Measurements from ENCODE around the gene PRDM16. TPM values are rescaled to one million over a fixed set of nuclear protein-coding genes. Genes with fewer than 3 reads are reported as not detected.
A peak's percentile ranks its signal among the peaks of the same experiment; 100 is the strongest.

The PRDM16 gene
- polyA plus RNA-seq, 10 donors = 0.47 to 1.5 (median 0.92) TPM

GRCh38 chr1:3389093-3389833 is 320.3 kb downstream of the PRDM16 start:
- DNase-seq = no peak

GRCh38 chr1:3390291-3390690 is 321.3 kb downstream of the PRDM16 start:
- DNase-seq = no peak

- DNase-seq = no peak
Measured at GRCh38 chr1:3391711-3392110, 322.7 kb downstream of the PRDM16 start.

- peak in 1 of 3 donors; percentile 35 for DNase-seq
Measured at GRCh38 chr1:3393024-3393986, 324.3 kb downstream of the PRDM16 start.

- no peak for DNase-seq
Measured at GRCh38 chr1:3393987-3394920, 325.3 kb downstream of the PRDM16 start.

- DNase-seq = no peak
Measured at GRCh38 chr1:3396411-3396810, 327.4 kb downstream of the PRDM16 start.

- DNase-seq = no peak
Measured at GRCh38 chr1:3397311-3397710, 328.3 kb downstream of the PRDM16 start.

- DNase-seq = no peak
Measured at GRCh38 chr1:3398396-3399140, 329.6 kb downstream of the PRDM16 start.

GRCh38 chr1:3399732-3400131 is 330.7 kb downstream of the PRDM16 start:
- DNase-seq = no peak

- DNase-seq = no peak
Measured at GRCh38 chr1:3401585-3402257, 332.7 kb downstream of the PRDM16 start.

GRCh38 chr1:3402258-3403010 is 333.4 kb downstream of the PRDM16 start:
- peak in 1 of 3 donors; percentile 7 for DNase-seq

GRCh38 chr1:3403011-3403345 is 334.0 kb downstream of the PRDM16 start:
- no peak for DNase-seq

- no peak for DNase-seq
Measured at GRCh38 chr1:3403388-3404231, 334.6 kb downstream of the PRDM16 start.

- DNase-seq = no peak
Measured at GRCh38 chr1:3404301-3404700, 335.3 kb downstream of the PRDM16 start.

GRCh38 chr1:3404801-3405200 is 335.8 kb downstream of the PRDM16 start:
- DNase-seq = no peak

- DNase-seq = no peak
Measured at GRCh38 chr1:3405491-3405890, 336.5 kb downstream of the PRDM16 start.

GRCh38 chr1:3405974-3406867 is 337.2 kb downstream of the PRDM16 start:
- no peak for DNase-seq

GRCh38 chr1:3407021-3407420 is 338.0 kb downstream of the PRDM16 start:
- no peak for DNase-seq
